Measurements from ENCODE around the gene HUS1. TPM values are rescaled to one million over a fixed set of nuclear protein-coding genes. Genes with fewer than 3 reads are reported as not detected.

HUS1 gene
- total and polyA plus RNA-seq, 2 of the 4 experiments (the other 2 are of a cell fraction): 16.2 to 18.3 TPM

DNA sequence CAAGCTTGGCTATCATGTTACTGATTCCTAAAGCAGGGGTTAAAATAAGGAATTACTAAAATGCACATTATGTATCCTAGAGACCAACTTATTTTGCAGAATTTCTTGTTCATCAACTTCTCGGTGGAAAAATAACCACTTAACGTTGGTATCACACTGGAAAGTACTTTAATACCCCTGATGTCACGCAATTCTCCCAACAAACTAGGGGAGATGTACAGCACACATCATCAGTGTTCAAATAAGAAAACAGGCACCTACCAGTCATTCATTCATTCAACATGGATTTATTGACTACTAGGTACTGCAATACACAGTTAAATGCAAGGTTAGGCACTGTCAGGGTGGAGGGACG is 648 bp downstream of the HUS1 start:
- no TSS peak for BruUV-seq (replicated peaks)

More for the DNA sequence above, 648 bp downstream of the HUS1 start:
- peaks cover 3% of the 10 kb centered on the region for H3K4me1 ChIP-seq (ENCODE audit: control insufficient read depth, insufficient read depth, low read length)
- peak overlapping the region; percentile 86 for H3K4ac ChIP-seq (ENCODE audit: low read depth, low read length)
- H3K23ac ChIP-seq (ENCODE audit: low read depth, low read length): peak overlapping the region; percentile 93
- peak overlapping the region; percentile 74 for H2BK5ac ChIP-seq (ENCODE audit: low read depth, low read length, poor library complexity, severe bottlenecking)
- H3K9ac ChIP-seq (ENCODE audit: low read depth, low read length): peak overlapping the region; percentile 93
- H2BK20ac ChIP-seq (ENCODE audit: low read depth, low read length): no peak overlapping the region
- peak overlapping the region; percentile 87 for H3K56ac ChIP-seq (ENCODE audit: extremely low read depth, insufficient read depth, low read length)
- H3K18ac ChIP-seq (ENCODE audit: low read depth, low read length): peak overlapping the region; percentile 59; the same call in 1 of the 2 replicates
- in situ Hi-C loops (cut with MboI; ENCODE audit: low sequenced_read_pairs): no loop called here
- POLR2A ChIA-PET (ENCODE audit: unreplicated experiment): no interaction called here
- H2BK120ac ChIP-seq (ENCODE audit: low read depth, low read length): peak overlapping the region; percentile 42; the same call in 1 of the 2 replicates
- intact Hi-C loops (cut with micrococcal nuclease): loop anchor here (1.0 kb wide), 1 partner anchor 110 kb away; no protein-coding TSS in a partner anchor
- peak overlapping the region; percentile 81 for H2AFZ ChIP-seq (replicated peaks; ENCODE audit: low read length, poor library complexity)
- H3K9me3 ChIP-seq (ENCODE audit: control insufficient read depth, insufficient read depth, low read length): no peaks in the 10 kb centered on the region
- peaks cover 28% of the 10 kb centered on the region for H3K36me3 ChIP-seq (ENCODE audit: control insufficient read depth, insufficient read depth, low read length)
- H4K8ac ChIP-seq (ENCODE audit: low read depth in 2 of 2, low read length in 2 of 2): peak overlapping the region; percentile 87 to 95
- peak overlapping the region; percentile 33 for H2AK9ac ChIP-seq (replicated peaks; ENCODE audit: low read depth, low read length, poor library complexity)
- peaks cover 21 to 33% of the 10 kb centered on the region in 2 experiments for H3K79me1 ChIP-seq (ENCODE audit: low read depth in 1 of 2, low read length in 2 of 2)
- peak overlapping the region; percentile 97 for H3K14ac ChIP-seq (replicated peaks; ENCODE audit: low read depth, low read length)
- peak overlapping the region; percentile 67 for H2AK5ac ChIP-seq (ENCODE audit: low read depth, low read length)
- ATAC-seq (ENCODE audit: low read depth) (no peak), DNase-seq (no peak)
- peak overlapping the region; percentile 70 for H4K91ac ChIP-seq (ENCODE audit: insufficient read depth, low read depth, low read length)
- H4K5ac ChIP-seq (ENCODE audit: low read depth, low read length): peak overlapping the region; percentile 91
- WGBS, 2 experiments (ENCODE audit: extremely low coverage in 2 of 2, insufficient read length in 1 of 2): 0% methylated on average over 2 of the region's 4 CpGs; no CpG with 5 or more reads in 1 of the 2 experiments
- CTCF ChIA-PET: interaction anchor here (0.9 kb wide), 1 partner anchor 9 kb away, joined by 4 read pairs; no protein-coding TSS in a partner anchor
- peak overlapping the region; percentile 91 for H3K4me2 ChIP-seq (ENCODE audit: low read depth, low read length)
- H3K27me3 ChIP-seq (ENCODE audit: control insufficient read depth, insufficient read depth, low read length): peaks cover 2% of the 10 kb centered on the region; the same call in 1 of the 2 replicates
- H3K4me3 ChIP-seq (ENCODE audit: insufficient read depth, low read depth, low read length): peak overlapping the region; percentile 84
- H3K27ac ChIP-seq (ENCODE audit: insufficient read depth, low read length): peak overlapping the region; percentile 95
- TF ChIP-seq FOS (IDR thresholded peaks at IDR 0.05; ENCODE audit: low read depth, low read length) (no peak), CEBPB (IDR thresholded peaks at IDR 0.05; ENCODE audit: low read depth, low read length) (no peak), NFE2L2 (IDR thresholded peaks at IDR 0.05; ENCODE audit: low read depth, low read length) (no peak), BHLHE40 (IDR thresholded peaks at IDR 0.05; ENCODE audit: low read depth, low read length) (no peak), SMC3 (IDR thresholded peaks at IDR 0.05; ENCODE audit: low read depth, low read length) (no peak), CHD1 (IDR thresholded peaks at IDR 0.05; ENCODE audit: low read depth, low read length) (no peak), RFX5 (IDR thresholded peaks at IDR 0.05; ENCODE audit: low read depth, low read length) (no peak), RCOR1 (IDR thresholded peaks at IDR 0.05; ENCODE audit: insufficient replicate concordance, low read length) (no peak), MAFK (IDR thresholded peaks at IDR 0.05; ENCODE audit: low read depth, low read length) (no peak), MAZ (IDR thresholded peaks at IDR 0.05; ENCODE audit: borderline replicate concordance, low read depth, low read length) (no peak), POLR2A (IDR thresholded peaks at IDR 0.05; ENCODE audit: low read depth, low read length) (no peak), RAD21 (IDR thresholded peaks at IDR 0.05; ENCODE audit: low read length) (no peak), MXI1 (IDR thresholded peaks at IDR 0.05; ENCODE audit: borderline replicate concordance, low read depth, low read length) (no peak)
- TF ChIP-seq, protein P1, sequence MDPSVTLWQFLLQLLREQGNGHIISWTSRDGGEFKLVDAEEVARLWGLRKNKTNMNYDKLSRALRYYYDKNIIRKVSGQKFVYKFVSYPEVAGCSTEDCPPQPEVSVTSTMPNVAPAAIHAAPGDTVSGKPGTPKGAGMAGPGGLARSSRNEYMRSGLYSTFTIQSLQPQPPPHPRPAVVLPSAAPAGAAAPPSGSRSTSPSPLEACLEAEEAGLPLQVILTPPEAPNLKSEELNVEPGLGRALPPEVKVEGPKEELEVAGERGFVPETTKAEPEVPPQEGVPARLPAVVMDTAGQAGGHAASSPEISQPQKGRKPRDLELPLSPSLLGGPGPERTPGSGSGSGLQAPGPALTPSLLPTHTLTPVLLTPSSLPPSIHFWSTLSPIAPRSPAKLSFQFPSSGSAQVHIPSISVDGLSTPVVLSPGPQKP (IDR thresholded peaks at IDR 0.05; ENCODE audit: borderline replicate concordance, low read depth, low read length): no peak
- TF ChIP-seq, protein P2, sequence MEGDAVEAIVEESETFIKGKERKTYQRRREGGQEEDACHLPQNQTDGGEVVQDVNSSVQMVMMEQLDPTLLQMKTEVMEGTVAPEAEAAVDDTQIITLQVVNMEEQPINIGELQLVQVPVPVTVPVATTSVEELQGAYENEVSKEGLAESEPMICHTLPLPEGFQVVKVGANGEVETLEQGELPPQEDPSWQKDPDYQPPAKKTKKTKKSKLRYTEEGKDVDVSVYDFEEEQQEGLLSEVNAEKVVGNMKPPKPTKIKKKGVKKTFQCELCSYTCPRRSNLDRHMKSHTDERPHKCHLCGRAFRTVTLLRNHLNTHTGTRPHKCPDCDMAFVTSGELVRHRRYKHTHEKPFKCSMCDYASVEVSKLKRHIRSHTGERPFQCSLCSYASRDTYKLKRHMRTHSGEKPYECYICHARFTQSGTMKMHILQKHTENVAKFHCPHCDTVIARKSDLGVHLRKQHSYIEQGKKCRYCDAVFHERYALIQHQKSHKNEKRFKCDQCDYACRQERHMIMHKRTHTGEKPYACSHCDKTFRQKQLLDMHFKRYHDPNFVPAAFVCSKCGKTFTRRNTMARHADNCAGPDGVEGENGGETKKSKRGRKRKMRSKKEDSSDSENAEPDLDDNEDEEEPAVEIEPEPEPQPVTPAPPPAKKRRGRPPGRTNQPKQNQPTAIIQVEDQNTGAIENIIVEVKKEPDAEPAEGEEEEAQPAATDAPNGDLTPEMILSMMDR (conservative IDR thresholded peaks at IDR 0.05; ENCODE audit: low read depth, low read length): no peak
- TF ChIP-seq, protein P3, sequence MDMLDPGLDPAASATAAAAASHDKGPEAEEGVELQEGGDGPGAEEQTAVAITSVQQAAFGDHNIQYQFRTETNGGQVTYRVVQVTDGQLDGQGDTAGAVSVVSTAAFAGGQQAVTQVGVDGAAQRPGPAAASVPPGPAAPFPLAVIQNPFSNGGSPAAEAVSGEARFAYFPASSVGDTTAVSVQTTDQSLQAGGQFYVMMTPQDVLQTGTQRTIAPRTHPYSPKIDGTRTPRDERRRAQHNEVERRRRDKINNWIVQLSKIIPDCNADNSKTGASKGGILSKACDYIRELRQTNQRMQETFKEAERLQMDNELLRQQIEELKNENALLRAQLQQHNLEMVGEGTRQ (IDR thresholded peaks at IDR 0.05; ENCODE audit: low read depth, low read length): no peak
- dilution Hi-C loops (cut with HindIII; ENCODE audit: low sequenced_read_pairs, unreplicated experiment): loop anchor here (25.0 kb wide), 1 partner anchor 134 kb away; no protein-coding TSS in a partner anchor
- H4K20me1 ChIP-seq (ENCODE audit: insufficient read depth, low read length): no peaks in the 10 kb centered on the region
- no peaks in the 10 kb centered on the region for H3K9me1 ChIP-seq (ENCODE audit: insufficient read depth, low read length)
- 0 out of 3 replicates have a peak overlapping the region, but pooled peaks have one; percentile 19 for H2BK15ac ChIP-seq (ENCODE audit: low read depth, low read length)
